WTC11 (cell line): Measurements from ENCODE around the gene PRRC2B.

Experiments
- CTCF ChIP-seq: fragments of 200-600 bp; IDR thresholded peaks from 2 replicates; pipeline ENCODE4 v1.8.0; 2022; ENCODE audit warnings: antibody characterized with exemption
- ZNF425 ChIP-seq: fragments of 250-450 bp; sonication (Bioruptor Pico); conservative IDR thresholded peaks from 2 replicates; pipeline ENCODE4 v1.9.0; 2021; ENCODE audit warnings: mild to moderate bottlenecking

GRCh38 chr9:131370638-131371037 lies 23.2 kb upstream of the PRRC2B start:
- no peak for TF ChIP-seq ZNF425
- no peak for TF ChIP-seq CTCF
